WTC11 (cell line): ENCODE results near the gene CHRNG. TPM values are rescaled to one million over a fixed set of nuclear protein-coding genes. Genes with fewer than 3 reads are reported as not detected.

Experiments used
- ATAC-seq: fragments of 200-7000 bp; cut with Tn5 transposase; 2 replicates; pipeline ENCODE4 v1.10.0; 2021; ENCODE audit warnings: mild to moderate bottlenecking, moderate library complexity
- CTCF ChIA-PET: fragments of 300-600 bp; sonication (Branson Sonifier 250); formaldehyde crosslinking; loops from one replicate; lab custom pipeline; 2021; ENCODE audit warnings: antibody characterized with exemption; lab: Charles Lee
- POLR2A ChIA-PET: fragments of 350-600 bp; sonication (Branson Sonifier 250); formaldehyde crosslinking; loops from one replicate; lab custom pipeline; 2021; ENCODE audit warnings: antibody characterized with exemption; lab: Charles Lee
- DNase-seq: peaks from one replicate; pipeline ENCODE4 v3.0.0; 2021; ENCODE audit warnings: low spot score
- H3K27ac Mint-ChIP-seq: 2 replicates; pipeline ENCODE4 v1.8.0; 2021; ENCODE audit warnings: mixed read lengths
- H3K27me3 Mint-ChIP-seq: 2 replicates; pipeline ENCODE4 v1.8.0; 2021; ENCODE audit warnings: low read depth, mild to moderate bottlenecking, moderate library complexity, mixed read lengths
- H3K36me3 Mint-ChIP-seq: 2 replicates; pipeline ENCODE4 v1.8.0; 2021; ENCODE audit warnings: mixed read lengths
- H3K4me1 Mint-ChIP-seq: 2 replicates; pipeline ENCODE4 v1.8.0; 2022; ENCODE audit warnings: mixed read lengths
- H3K4me3 Mint-ChIP-seq: 2 replicates; pipeline ENCODE4 v1.8.0; 2021; ENCODE audit warnings: mild to moderate bottlenecking, moderate library complexity, mixed read lengths
- H3K9me3 Mint-ChIP-seq: 2 replicates; pipeline ENCODE4 v1.8.0; 2021; ENCODE audit warnings: mixed read lengths
- CBFB ChIP-seq: sonication (generic); formaldehyde crosslinking; IDR thresholded peaks from 2 replicates; pipeline ENCODE4 v1.8.1; 2022; ENCODE audit warnings: mild to moderate bottlenecking, low read depth, missing genetic modification reagents
- FOXJ3 ChIP-seq: sonication (generic); formaldehyde crosslinking; IDR thresholded peaks from 2 replicates; pipeline ENCODE4 v1.9.0; 2021; ENCODE audit warnings: missing genetic modification reagents, mild to moderate bottlenecking, borderline replicate concordance
- GABPB1 ChIP-seq: sonication (generic); formaldehyde crosslinking; IDR thresholded peaks from 2 replicates; pipeline ENCODE4 v1.8.1; 2023; ENCODE audit warnings: mild to moderate bottlenecking, missing genetic modification reagents
- KAT7 ChIP-seq: sonication (generic); formaldehyde crosslinking; IDR thresholded peaks from 2 replicates; pipeline ENCODE4 v1.8.1; 2023; ENCODE audit warnings: missing genetic modification reagents, mild to moderate bottlenecking, borderline replicate concordance
- MXD4 ChIP-seq: fragments of 250-450 bp; sonication (Bioruptor Pico); IDR thresholded peaks from 2 replicates; pipeline ENCODE4 v1.8.0; 2021; ENCODE audit warnings: mild to moderate bottlenecking, moderate library complexity, borderline replicate concordance
- NFATC4 ChIP-seq: fragments of 250-450 bp; sonication (Bioruptor Pico); IDR thresholded peaks from 2 replicates; pipeline ENCODE4 v1.9.0; 2021; ENCODE audit warnings: mild to moderate bottlenecking
- NFYB ChIP-seq: sonication (generic); formaldehyde crosslinking; conservative IDR thresholded peaks from 2 replicates; pipeline ENCODE4 v1.8.0; 2022; ENCODE audit warnings: low read depth, missing genetic modification reagents
- SOX15 ChIP-seq: fragments of 250-450 bp; sonication (Bioruptor Pico); IDR thresholded peaks from 2 replicates; pipeline ENCODE4 v1.9.0; 2021; ENCODE audit warnings: mild to moderate bottlenecking
- total RNA-seq: library from RNA; stranded (reverse); gene quantifications from 3 replicates; pipeline ENCODE4 v1.2.3, GENCODE V29; 2021
- TF ChIP-seq, protein P1 (sequence below): sonication (generic); formaldehyde crosslinking; IDR thresholded peaks from 2 replicates; pipeline ENCODE4 v1.8.1; 2023; ENCODE audit warnings: mild to moderate bottlenecking, missing genetic modification reagents, moderate library complexity
- TF ChIP-seq, protein P2 (sequence below): fragments of 250-450 bp; sonication (Bioruptor Pico); IDR thresholded peaks from 2 replicates; pipeline ENCODE4 v1.9.0; 2021; ENCODE audit warnings: mild to moderate bottlenecking, borderline replicate concordance
- TF ChIP-seq, protein P3 (sequence below): sonication (generic); formaldehyde crosslinking; IDR thresholded peaks from 2 replicates; pipeline ENCODE4 v1.8.1; 2022; ENCODE audit warnings: mild to moderate bottlenecking, missing genetic modification reagents, moderate library complexity, borderline replicate concordance
- TF ChIP-seq, protein P4 (sequence below): fragments of 250-450 bp; sonication (Bioruptor Pico); IDR thresholded peaks from 2 replicates; pipeline ENCODE4 v1.9.0; 2021; ENCODE audit warnings: mild to moderate bottlenecking
- TF ChIP-seq, protein P5 (sequence below): sonication (generic); formaldehyde crosslinking; IDR thresholded peaks from 2 replicates; pipeline ENCODE4 v1.8.1; 2023; ENCODE audit warnings: mild to moderate bottlenecking, moderate library complexity, missing genetic modification reagents

Gene CHRNG
- total RNA-seq, 1 experiment from 2014 or later, result 0.20 TPM

DNA sequence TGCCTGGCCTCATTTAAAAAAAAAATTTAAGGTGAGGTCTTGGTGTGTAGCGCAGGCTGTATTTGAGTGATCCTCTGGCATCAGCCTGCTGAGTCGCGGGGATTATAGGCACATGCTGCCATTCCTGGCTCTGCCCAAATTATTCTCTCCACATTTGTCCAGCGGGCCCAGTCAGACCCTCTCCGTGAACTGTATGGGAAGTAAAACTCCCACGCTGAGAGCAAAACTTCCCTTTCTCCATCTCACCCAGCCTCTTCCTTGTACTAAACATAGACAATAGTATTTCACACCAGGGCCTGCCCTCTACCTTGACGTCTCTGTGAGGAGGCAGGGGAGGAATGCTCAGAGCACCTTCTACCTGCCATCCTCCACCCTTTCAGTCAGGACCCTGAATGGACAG is 48.0 kb downstream of the CHRNG start:
- TF ChIP-seq, protein P1, sequence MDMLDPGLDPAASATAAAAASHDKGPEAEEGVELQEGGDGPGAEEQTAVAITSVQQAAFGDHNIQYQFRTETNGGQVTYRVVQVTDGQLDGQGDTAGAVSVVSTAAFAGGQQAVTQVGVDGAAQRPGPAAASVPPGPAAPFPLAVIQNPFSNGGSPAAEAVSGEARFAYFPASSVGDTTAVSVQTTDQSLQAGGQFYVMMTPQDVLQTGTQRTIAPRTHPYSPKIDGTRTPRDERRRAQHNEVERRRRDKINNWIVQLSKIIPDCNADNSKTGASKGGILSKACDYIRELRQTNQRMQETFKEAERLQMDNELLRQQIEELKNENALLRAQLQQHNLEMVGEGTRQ (CRISPR knock-in tag), result no peak
- TF ChIP-seq GABPB1 (no peak), SOX15 (CRISPR knock-in tag) (no peak), NFYB (CRISPR knock-in tag) (no peak), MXD4 (CRISPR knock-in tag) (no peak), KAT7 (CRISPR knock-in tag) (no peak), NFATC4 (CRISPR knock-in tag) (no peak), FOXJ3 (CRISPR knock-in tag) (no peak)
- TF ChIP-seq, protein P2, sequence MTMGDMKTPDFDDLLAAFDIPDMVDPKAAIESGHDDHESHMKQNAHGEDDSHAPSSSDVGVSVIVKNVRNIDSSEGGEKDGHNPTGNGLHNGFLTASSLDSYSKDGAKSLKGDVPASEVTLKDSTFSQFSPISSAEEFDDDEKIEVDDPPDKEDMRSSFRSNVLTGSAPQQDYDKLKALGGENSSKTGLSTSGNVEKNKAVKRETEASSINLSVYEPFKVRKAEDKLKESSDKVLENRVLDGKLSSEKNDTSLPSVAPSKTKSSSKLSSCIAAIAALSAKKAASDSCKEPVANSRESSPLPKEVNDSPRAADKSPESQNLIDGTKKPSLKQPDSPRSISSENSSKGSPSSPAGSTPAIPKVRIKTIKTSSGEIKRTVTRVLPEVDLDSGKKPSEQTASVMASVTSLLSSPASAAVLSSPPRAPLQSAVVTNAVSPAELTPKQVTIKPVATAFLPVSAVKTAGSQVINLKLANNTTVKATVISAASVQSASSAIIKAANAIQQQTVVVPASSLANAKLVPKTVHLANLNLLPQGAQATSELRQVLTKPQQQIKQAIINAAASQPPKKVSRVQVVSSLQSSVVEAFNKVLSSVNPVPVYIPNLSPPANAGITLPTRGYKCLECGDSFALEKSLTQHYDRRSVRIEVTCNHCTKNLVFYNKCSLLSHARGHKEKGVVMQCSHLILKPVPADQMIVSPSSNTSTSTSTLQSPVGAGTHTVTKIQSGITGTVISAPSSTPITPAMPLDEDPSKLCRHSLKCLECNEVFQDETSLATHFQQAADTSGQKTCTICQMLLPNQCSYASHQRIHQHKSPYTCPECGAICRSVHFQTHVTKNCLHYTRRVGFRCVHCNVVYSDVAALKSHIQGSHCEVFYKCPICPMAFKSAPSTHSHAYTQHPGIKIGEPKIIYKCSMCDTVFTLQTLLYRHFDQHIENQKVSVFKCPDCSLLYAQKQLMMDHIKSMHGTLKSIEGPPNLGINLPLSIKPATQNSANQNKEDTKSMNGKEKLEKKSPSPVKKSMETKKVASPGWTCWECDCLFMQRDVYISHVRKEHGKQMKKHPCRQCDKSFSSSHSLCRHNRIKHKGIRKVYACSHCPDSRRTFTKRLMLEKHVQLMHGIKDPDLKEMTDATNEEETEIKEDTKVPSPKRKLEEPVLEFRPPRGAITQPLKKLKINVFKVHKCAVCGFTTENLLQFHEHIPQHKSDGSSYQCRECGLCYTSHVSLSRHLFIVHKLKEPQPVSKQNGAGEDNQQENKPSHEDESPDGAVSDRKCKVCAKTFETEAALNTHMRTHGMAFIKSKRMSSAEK, result no peak
- TF ChIP-seq, protein P3, sequence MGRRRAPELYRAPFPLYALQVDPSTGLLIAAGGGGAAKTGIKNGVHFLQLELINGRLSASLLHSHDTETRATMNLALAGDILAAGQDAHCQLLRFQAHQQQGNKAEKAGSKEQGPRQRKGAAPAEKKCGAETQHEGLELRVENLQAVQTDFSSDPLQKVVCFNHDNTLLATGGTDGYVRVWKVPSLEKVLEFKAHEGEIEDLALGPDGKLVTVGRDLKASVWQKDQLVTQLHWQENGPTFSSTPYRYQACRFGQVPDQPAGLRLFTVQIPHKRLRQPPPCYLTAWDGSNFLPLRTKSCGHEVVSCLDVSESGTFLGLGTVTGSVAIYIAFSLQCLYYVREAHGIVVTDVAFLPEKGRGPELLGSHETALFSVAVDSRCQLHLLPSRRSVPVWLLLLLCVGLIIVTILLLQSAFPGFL (CRISPR knock-in tag), result no peak
- ChIA-PET POLR2A (no interaction called here), CTCF (interaction anchor here (0.7 kb wide), 1 partner anchor 1739 kb away, joined by 3 read pairs; no protein-coding TSS in a partner anchor)
- Mint-ChIP-seq H3K9me3 (peaks cover 11% of the 10 kb centered on the region), H3K4me3 (no peak overlapping the region), H3K27me3 (no peaks in the 10 kb centered on the region; the same call in 1 of the 2 replicates), H3K27ac (no peak overlapping the region), H3K36me3 (peaks cover 9% of the 10 kb centered on the region), H3K4me1 (peaks cover 34% of the 10 kb centered on the region)
- no peak for ATAC-seq
- DNase-seq, result no peak

DNA sequence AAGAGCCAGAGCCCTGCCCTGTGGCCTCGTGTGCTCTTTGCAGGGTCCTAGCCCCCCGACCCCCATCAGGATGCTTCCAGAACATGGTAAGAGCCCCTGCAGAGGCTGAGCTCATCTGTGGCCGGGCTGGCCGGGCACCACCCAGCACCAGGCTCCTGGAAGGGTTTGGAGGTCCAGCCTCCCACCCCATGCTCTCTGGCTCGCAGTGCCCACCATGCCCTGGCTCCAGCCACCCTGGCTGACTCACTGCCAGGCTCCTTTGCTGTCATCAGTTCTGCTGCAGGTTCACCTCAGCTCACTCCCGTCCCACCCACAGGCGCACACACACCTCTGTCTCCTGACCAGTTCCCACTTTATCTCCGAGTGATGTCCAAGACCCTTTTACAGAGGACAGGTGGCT is 48.5 kb downstream of the CHRNG start:
- peaks cover 11% of the 10 kb centered on the region for H3K9me3 Mint-ChIP-seq
- no peak overlapping the region for H3K27ac Mint-ChIP-seq
- CTCF ChIA-PET, result no interaction called here
- peaks cover 9% of the 10 kb centered on the region for H3K36me3 Mint-ChIP-seq
- no peaks in the 10 kb centered on the region; the same call in 1 of the 2 replicates for H3K27me3 Mint-ChIP-seq
- POLR2A ChIA-PET, result no interaction called here
- no peak overlapping the region for H3K4me3 Mint-ChIP-seq
- TF ChIP-seq, protein P4, sequence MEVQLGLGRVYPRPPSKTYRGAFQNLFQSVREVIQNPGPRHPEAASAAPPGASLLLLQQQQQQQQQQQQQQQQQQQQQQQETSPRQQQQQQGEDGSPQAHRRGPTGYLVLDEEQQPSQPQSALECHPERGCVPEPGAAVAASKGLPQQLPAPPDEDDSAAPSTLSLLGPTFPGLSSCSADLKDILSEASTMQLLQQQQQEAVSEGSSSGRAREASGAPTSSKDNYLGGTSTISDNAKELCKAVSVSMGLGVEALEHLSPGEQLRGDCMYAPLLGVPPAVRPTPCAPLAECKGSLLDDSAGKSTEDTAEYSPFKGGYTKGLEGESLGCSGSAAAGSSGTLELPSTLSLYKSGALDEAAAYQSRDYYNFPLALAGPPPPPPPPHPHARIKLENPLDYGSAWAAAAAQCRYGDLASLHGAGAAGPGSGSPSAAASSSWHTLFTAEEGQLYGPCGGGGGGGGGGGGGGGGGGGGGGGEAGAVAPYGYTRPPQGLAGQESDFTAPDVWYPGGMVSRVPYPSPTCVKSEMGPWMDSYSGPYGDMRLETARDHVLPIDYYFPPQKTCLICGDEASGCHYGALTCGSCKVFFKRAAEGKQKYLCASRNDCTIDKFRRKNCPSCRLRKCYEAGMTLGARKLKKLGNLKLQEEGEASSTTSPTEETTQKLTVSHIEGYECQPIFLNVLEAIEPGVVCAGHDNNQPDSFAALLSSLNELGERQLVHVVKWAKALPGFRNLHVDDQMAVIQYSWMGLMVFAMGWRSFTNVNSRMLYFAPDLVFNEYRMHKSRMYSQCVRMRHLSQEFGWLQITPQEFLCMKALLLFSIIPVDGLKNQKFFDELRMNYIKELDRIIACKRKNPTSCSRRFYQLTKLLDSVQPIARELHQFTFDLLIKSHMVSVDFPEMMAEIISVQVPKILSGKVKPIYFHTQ (CRISPR knock-in tag), result no peak
- TF ChIP-seq, protein P5, sequence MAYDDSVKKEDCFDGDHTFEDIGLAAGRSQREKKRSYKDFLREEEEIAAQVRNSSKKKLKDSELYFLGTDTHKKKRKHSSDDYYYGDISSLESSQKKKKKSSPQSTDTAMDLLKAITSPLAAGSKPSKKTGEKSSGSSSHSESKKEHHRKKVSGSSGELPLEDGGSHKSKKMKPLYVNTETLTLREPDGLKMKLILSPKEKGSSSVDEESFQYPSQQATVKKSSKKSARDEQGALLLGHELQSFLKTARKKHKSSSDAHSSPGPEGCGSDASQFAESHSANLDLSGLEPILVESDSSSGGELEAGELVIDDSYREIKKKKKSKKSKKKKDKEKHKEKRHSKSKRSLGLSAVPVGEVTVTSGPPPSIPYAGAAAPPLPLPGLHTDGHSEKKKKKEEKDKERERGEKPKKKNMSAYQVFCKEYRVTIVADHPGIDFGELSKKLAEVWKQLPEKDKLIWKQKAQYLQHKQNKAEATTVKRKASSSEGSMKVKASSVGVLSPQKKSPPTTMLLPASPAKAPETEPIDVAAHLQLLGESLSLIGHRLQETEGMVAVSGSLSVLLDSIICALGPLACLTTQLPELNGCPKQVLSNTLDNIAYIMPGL (CRISPR knock-in tag), result no peak
- TF ChIP-seq NFYB (CRISPR knock-in tag) (no peak), CBFB (no peak), MXD4 (CRISPR knock-in tag) (no peak)
- DNase-seq, result no peak
- H3K4me1 Mint-ChIP-seq, result peaks cover 34% of the 10 kb centered on the region
- ATAC-seq, result no peak
